T-helper 2 cell treated with Interferon-gamma antibody and Interleukin-4, amounts not matched to agents 100 ng/mL and 5 ng/mL, for 36 hours (primary cell): ENCODE results near the gene SIGLEC14. TPM values are rescaled to one million over a fixed set of nuclear protein-coding genes. Genes with fewer than 3 reads are reported as not detected.

ENCODE experiments used
- intact Hi-C: fragments of 100-400 bp; cut with micrococcal nuclease; formaldehyde crosslinking; loops from one replicate; pipeline ENCODE4 v1.15.1; 2023
- total RNA-seq: library from RNA; stranded (reverse); gene quantifications from 2 replicates; pipeline ENCODE4 v1.2.3, GENCODE V29; 2022

The SIGLEC14 gene
- total RNA-seq, 1 donor from 2014 or later = not detected

- intact Hi-C loops = no loop called here
Observed at GRCh38 chr19:51626675-51627074, 19.9 kb downstream of the SIGLEC14 start.

DNA sequence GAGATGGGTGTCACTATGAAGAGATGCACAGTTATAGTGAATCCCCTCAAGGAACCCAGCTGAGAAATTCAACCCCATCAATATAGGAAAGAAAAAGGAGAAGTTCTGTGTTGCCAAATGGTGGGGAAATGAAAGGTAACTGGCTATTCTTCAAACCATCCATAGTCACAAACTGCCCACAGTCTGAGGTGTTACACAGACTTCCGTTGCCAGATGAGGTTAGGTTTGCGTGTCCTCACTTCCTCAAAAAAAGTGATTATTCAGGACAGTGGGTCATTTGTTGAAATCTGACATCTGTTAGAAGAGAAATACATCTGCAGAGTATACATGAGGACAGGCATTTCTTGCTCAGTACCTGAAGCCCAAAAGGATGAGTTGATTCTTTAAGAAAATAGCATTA lies 25.4 kb downstream of the SIGLEC14 start:
- intact Hi-C loops = no loop called here

DNA sequence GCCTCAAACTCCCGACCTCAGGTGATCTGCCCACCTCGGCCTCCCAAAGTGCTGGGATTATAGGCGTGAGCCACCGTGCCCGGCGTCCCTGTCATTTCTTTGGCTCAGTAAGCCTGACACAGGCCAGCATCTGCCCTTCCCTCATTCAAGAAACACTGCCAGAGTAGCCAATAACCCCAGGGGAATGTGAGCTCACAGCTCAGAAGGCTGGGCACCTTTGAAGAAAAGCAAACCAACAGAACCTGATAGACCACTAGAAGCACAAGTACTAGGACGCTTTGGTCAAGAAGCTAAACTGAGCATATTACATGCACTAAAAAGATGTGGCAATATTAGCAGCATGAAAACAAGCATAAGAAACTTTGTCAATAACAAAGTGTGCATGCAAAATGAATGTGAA lies 30.6 kb downstream of the SIGLEC14 start:
- intact Hi-C loops = no loop called here

DNA sequence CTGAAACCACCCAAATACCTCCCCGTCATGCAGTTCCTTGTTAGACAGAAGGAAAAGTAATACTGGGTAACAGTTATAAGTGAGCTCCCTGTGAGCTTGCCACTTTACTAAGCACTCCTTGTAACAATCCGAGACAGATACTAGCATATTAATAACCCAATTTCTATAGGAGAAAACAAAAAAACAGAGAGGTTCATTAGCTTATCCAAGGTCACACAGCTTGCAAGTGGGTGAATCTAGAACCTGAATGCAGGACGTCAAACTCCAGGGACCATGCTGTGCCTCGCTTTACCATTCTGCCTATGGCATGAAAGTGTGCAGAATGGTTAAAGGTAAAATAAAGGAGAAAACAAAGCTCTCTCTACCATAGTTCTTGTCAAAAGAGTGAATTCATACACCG lies 31.8 kb downstream of the SIGLEC14 start:
- intact Hi-C loops = no loop called here

- intact Hi-C loops = no loop called here
Observed at GRCh38 chr19:51610576-51610975, 36.0 kb downstream of the SIGLEC14 start.

- intact Hi-C loops = no loop called here
Observed at GRCh38 chr19:51607920-51608562, 38.6 kb downstream of the SIGLEC14 start.

GRCh38 chr19:51607077-51607476 lies 39.5 kb downstream of the SIGLEC14 start:
- intact Hi-C loops = no loop called here

GRCh38 chr19:51602189-51602854 lies 44.3 kb downstream of the SIGLEC14 start:
- intact Hi-C loops = no loop called here

DNA sequence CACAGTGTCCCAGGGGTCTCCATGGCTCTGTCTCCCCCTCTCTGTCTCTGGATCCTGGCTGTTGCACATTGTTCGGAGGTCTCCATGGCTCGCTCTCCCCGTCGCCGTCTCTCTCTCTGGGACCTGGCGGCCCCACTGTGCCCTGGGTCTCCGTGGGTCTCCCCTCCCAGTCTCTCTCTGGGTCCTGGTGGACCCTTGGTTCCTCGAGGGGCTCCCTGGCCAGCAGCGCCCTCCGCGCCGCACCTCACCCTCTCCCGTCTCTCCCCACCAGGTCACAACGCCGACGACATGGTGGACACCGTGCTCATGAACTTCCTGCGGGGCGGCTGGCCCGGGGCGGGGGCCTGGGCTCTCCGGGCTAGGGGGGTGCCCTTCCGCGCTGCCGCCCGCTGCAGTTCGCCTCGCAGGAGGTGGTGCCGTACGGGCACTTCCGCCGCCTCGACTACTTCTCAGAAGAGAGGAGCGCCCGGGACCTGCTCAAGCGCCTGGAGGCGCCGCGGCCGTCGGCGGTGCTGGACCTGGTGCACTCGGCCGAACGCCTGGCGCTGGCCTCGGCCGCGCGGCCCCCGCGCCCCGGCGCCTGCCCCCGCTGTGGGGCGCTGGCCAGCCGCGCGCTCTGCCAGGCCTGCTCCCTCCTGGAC lies 45.6 kb downstream of the SIGLEC14 start:
- intact Hi-C loops = no loop called here

- intact Hi-C loops = no loop called here
Observed at GRCh38 chr19:51599084-51599483, 47.5 kb downstream of the SIGLEC14 start.

- intact Hi-C loops = no loop called here
Observed at GRCh38 chr19:51598159-51598915, 48.3 kb downstream of the SIGLEC14 start.

DNA sequence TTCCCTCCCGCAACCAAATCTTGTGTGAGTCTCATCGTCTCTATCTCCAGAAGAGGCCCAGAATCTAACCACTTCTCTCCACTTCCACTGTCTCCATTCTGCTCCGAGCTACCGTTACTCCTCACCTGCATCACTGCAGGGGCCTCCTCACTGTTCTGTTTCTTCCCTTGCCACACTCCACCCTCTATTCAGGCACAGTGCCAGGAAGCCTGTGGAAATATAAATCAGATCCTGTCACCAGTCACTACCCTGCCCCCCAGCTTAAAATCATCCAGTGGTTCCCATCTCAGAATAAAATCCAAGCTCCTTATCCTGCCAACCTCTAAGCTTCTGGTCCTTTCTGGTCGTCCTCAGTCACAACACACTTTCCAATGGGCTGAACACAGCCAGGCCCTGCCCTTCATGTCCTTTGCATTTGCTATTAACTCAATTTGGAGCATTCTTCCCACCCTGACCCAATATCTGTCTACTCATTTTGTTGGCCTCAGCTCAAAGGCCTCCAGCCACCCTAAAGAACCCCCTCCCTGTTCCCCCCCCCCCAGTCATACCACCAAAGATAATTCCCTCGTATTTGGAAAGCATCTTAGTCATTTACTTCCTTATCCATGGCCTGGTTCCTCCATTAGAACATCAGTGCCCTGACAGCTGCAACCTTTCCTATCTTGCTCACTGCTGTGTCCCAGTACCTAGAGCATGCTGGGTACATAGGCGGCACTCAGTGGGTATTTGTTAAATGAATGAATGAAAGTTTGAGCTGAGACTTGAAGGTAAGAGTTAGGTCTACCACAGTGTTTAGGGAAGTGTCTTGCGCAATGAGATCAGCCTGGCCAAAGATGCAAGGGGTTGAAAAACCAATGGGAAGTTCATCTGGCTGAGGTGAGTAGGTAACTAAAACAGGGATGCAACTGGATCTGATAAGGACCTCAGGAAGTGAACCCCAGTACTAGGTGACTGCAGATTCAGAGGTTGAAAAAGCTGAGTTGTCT lies 51.1 kb downstream of the SIGLEC14 start:
- intact Hi-C loops = no loop called here

GRCh38 chr19:51594774-51595109 lies 51.9 kb downstream of the SIGLEC14 start:
- intact Hi-C loops = loop anchor here (1.0 to 5.0 kb wide), 3 partner anchors 23 to 257 kb away; partner anchors contain the start of gene ZNF175

DNA sequence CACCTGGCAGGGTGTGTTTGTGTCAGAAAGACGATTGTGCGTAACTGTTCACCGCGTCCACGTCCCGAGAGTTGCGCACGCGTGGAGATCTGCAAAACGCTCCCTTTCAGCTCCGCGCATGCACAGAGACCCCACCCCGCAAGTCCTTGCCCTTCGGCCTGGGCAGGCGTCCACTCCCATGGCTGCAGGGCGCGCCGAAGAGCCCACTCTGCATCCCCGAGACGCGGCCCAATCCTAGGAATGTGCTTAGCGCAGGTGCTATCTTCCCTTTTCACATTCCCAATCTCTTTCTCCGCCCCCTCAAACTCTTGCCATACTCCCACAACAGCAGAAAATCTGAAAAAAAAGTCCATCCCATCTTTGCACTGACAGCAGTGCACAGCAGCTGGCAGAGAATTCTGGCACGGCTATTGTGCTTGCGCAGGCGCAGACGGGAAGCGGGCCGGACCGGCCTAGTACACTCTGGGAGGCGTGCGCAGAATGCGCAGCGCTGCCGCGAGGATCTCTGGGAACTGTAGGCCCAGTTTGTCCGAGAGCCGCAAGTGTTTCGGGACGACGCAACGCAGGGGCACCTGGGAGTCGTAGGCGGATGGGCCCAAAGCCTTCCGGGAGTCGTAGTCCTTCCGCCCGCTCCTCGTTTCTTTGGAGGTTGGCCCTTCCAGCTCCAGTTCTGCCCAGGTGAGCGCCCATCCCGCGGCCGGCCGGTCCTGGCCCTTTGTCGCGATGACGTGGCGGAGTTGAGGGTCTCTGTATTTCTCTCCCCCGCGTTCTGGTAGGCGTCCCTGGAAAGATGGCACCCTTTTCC lies 52.5 kb downstream of the SIGLEC14 start:
- intact Hi-C loops = loop anchor here (1.0 to 5.0 kb wide), 3 partner anchors 23 to 257 kb away; partner anchors contain the start of gene ZNF175

- intact Hi-C loops = loop anchor here (5.0 kb wide), 1 partner anchor 256 kb away; no protein-coding TSS in a partner anchor
Observed at GRCh38 chr19:51593138-51593890, 53.3 kb downstream of the SIGLEC14 start.
